Renal pelvis (tissue), 4 donors: ENCODE results near the gene LILRB3. TPM values are rescaled to one million over a fixed set of nuclear protein-coding genes. Genes with fewer than 3 reads are reported as not detected.
"Not testable (repeated sequence)": the region's sequence is repeated elsewhere in the genome, so short reads cannot be mapped to it uniquely, and the experiment has no call there.

Source experiments
- DNase-seq: peaks from one replicate; pipeline ENCODE4 v3.0.0-alpha.2; 2013
- polyA plus RNA-seq, 3 donors: library from polyadenylated mRNA; unstranded; fragments of 120-200 nt; gene quantifications; one replicate each; pipeline ENCODE4 v1.2.1, GENCODE V29; 2013; ENCODE audit not compliant: insufficient read length in 3 of 3

The LILRB3 gene
- polyA plus RNA-seq, 3 donors: 1.6 to 2.4 (median 1.6) TPM

GRCh38 chr19:54190503-54191010, 32.2 kb downstream of the LILRB3 start:
- DNase-seq: peak; percentile 99

- peak; percentile 100 for DNase-seq
These were observed 32.9 kb downstream of the LILRB3 start for GRCh38 chr19:54189735-54190502.

- no peak for DNase-seq
These were observed 33.6 kb downstream of the LILRB3 start, which contains the start of gene MBOAT7 for GRCh38 chr19:54189145-54189734. MBOAT7 (minus strand) TSS chr19:54189580; CDS start chr19:54188508, 1,072 bp downstream.

GRCh38 chr19:54188215-54188871, 34.5 kb downstream of the LILRB3 start:
- DNase-seq: no peak

GRCh38 chr19:54186934-54187381, 35.8 kb downstream of the LILRB3 start:
- DNase-seq: no peak

GRCh38 chr19:54186351-54186750, 36.5 kb downstream of the LILRB3 start:
- no peak for DNase-seq

- DNase-seq: no peak
These were observed 39.4 kb downstream of the LILRB3 start for GRCh38 chr19:54183431-54183830.

GRCh38 chr19:54181894-54182293, 40.9 kb downstream of the LILRB3 start:
- not testable (repeated sequence) for DNase-seq

- DNase-seq: no peak
These were observed 42.1 kb downstream of the LILRB3 start for GRCh38 chr19:54180691-54181091.

GRCh38 chr19:54179921-54180461, 42.8 kb downstream of the LILRB3 start:
- peak; percentile 89 for DNase-seq

- no peak for DNase-seq
These were observed 43.5 kb downstream of the LILRB3 start for GRCh38 chr19:54179262-54179852.

- DNase-seq: no peak
These were observed 44.1 kb downstream of the LILRB3 start for GRCh38 chr19:54178581-54179261.

- no peak for DNase-seq
These were observed 48.6 kb downstream of the LILRB3 start for GRCh38 chr19:54173951-54174834.

GRCh38 chr19:54173359-54173699, 49.5 kb downstream of the LILRB3 start:
- no peak for DNase-seq

GRCh38 chr19:54172471-54173358, 50.1 kb downstream of the LILRB3 start, which contains the start of gene TMC4:
TMC4 (minus strand) TSS chr19:54173160; CDS start chr19:54173117, 43 bp downstream.
- DNase-seq: peak; percentile 19

GRCh38 chr19:54171736-54172431, 50.9 kb downstream of the LILRB3 start:
- DNase-seq: not testable (repeated sequence)

- no peak for DNase-seq
These were observed 53.6 kb downstream of the LILRB3 start for GRCh38 chr19:54169149-54169740.
